ENCODE data around the gene OCRL.

DNA sequence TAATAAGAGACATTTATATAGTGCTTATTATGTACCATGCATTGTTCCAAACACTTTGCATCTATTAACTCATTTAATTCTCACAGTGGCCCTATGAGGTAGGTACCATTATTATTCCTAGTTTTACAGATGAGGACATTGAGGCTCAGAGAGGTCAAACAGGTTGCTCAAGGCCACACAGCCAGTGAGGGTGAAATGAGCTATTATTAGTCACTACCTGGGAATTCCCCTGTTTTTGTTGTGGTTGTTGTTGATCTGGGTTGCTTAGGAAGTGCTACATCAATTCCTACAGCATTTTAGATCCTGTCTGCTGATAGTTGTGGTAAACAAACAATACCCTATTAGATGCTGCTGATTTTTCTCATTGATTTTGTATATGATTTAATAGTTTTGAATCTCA is 73.5 kb downstream of the OCRL start:
- TF ChIP-seq, protein P1, sequence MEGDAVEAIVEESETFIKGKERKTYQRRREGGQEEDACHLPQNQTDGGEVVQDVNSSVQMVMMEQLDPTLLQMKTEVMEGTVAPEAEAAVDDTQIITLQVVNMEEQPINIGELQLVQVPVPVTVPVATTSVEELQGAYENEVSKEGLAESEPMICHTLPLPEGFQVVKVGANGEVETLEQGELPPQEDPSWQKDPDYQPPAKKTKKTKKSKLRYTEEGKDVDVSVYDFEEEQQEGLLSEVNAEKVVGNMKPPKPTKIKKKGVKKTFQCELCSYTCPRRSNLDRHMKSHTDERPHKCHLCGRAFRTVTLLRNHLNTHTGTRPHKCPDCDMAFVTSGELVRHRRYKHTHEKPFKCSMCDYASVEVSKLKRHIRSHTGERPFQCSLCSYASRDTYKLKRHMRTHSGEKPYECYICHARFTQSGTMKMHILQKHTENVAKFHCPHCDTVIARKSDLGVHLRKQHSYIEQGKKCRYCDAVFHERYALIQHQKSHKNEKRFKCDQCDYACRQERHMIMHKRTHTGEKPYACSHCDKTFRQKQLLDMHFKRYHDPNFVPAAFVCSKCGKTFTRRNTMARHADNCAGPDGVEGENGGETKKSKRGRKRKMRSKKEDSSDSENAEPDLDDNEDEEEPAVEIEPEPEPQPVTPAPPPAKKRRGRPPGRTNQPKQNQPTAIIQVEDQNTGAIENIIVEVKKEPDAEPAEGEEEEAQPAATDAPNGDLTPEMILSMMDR (IDR thresholded peaks at IDR 0.05): no peak
- TF ChIP-seq POLR2A (IDR thresholded peaks at IDR 0.05): no peak
